ENCODE data around the gene WDR90.

WDR90 gene

DNA sequence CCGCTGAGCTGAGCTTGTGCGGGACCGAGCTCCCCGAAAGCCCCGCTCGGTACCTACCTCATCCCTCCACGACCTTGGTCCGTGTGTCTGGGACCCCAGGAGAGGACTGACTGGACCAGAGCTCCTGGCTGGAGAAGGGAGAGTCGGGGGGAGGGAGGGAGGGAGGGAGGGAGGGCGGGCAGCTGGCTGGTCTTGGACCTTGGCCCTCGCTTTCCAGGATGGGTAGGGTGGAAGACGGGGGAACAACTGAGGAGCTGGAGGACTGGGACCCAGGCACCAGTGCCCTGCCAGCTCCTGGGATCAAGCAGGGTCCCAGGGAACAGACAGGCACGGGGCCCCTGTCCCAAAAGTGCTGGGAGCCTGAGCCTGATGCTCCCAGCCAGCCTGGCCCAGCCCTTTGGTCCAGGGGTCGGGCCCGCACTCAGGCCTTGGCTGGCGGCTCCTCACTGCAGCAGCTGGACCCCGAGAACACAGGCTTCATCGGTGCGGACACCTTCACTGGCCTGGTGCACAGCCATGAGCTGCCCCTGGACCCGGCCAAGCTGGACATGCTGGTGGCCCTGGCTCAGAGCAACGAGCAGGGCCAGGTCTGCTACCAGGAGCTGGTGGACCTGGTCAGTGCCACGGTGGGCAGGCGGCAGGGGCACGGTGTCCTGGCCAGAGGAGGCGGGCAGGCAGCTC, 26.9 kb downstream of the WDR90 start:
- no peak for DNase-seq (ENCODE audit: low read depth)
- in situ Hi-C loops (cut with HindIII; ENCODE audit: low sequenced_read_pairs) = no loop called here
- H3K4me3 ChIP-seq (ENCODE audit: low read depth, low read length) = peak overlapping the region; percentile 31

DNA sequence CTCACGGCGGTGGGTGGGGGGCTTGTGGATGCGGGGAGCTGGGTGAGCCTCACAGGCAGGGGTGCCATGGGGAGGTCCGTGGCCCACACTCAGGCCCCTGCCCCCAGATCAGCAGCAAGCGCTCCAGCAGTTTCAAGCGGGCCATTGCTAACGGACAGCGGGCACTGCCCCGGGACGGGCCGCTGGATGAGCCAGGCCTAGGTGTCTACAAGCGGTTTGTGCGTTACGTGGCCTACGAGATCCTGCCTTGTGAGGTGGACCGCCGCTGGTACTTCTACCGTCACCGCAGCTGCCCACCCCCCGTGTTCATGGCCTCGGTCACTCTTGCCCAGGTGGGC, 27.4 kb downstream of the WDR90 start:
- H3K4me3 ChIP-seq (ENCODE audit: low read depth, low read length) = no peak overlapping the region
- no peak for DNase-seq (ENCODE audit: low read depth)
- TF ChIP-seq CTCF (IDR thresholded peaks at IDR 0.05; ENCODE audit: low read depth, low read length, missing control alignments) = no peak
- in situ Hi-C loops (cut with HindIII; ENCODE audit: low sequenced_read_pairs) = no loop called here

More for the DNA sequence above, 26.9 kb downstream of the WDR90 start:
- no peak for TF ChIP-seq CTCF (IDR thresholded peaks at IDR 0.05; ENCODE audit: low read depth, low read length, missing control alignments)

- in situ Hi-C loops (cut with HindIII; ENCODE audit: low sequenced_read_pairs) = no loop called here
- no peak for DNase-seq (ENCODE audit: low read depth)
- no peak overlapping the region for H3K4me3 ChIP-seq (ENCODE audit: low read depth, low read length)
- TF ChIP-seq CTCF (IDR thresholded peaks at IDR 0.05; ENCODE audit: low read depth, low read length, missing control alignments) = no peak
These were observed 27.7 kb downstream of the WDR90 start for GRCh38 chr16:676913-677312.

- in situ Hi-C loops (cut with HindIII; ENCODE audit: low sequenced_read_pairs) = no loop called here
- TF ChIP-seq CTCF (IDR thresholded peaks at IDR 0.05; ENCODE audit: low read depth, low read length, missing control alignments) = no peak
- DNase-seq (ENCODE audit: low read depth) = no peak
- no peak overlapping the region for H3K4me3 ChIP-seq (ENCODE audit: low read depth, low read length)
These were observed 28.4 kb downstream of the WDR90 start for GRCh38 chr16:677316-678190.

- TF ChIP-seq CTCF (IDR thresholded peaks at IDR 0.05; ENCODE audit: low read depth, low read length, missing control alignments) = no peak
- no peak overlapping the region for H3K4me3 ChIP-seq (ENCODE audit: low read depth, low read length)
- in situ Hi-C loops (cut with HindIII; ENCODE audit: low sequenced_read_pairs) = no loop called here
- DNase-seq (ENCODE audit: low read depth) = no peak
These were observed 29.2 kb downstream of the WDR90 start for GRCh38 chr16:678209-678857.

Data from astrocyte of the cerebellum (primary cell).